ENCODE data around the gene SPRYD3.

DNA sequence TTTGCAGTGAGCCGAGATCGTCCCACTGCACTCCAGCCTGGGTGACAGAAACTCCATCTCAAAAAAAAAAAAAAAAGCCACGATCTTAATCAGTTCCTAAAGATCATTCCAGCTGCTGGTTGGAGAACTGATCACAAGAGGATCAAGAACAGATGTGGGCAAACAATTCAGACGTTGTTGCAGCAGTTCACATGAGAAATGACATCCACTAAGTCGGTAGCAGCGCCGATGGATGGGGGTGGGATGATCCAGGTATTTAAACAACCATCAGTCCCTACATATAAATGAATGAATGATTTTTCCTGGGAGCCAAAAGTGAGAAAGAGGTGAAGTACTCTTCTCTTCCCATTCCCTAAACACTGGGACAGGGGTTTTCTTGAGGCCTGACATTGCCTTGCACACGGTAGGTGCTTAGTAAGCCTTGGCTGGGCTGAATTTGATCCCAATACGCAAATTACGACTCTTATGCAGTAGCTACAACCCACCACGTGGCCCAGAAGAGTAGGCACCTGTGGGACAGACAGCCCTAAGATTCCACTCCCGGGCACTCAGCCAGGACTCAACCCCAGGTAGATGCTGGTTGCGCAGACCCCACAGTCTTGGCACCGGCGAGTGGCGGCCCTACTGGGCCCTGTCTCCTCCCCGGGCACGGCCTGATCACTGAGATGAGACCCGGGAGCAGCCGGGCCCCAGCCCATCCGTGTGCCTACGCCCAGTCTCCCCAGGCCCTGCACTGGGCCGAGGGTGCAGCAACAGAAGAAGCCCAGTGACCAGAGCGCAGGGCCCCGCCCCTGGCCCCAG is 565 bp downstream of the SPRYD3 start:
- TF ChIP-seq ZNF331 (CRISPR knock-in tag; IDR thresholded peaks at IDR 0.05; ENCODE audit: low read depth) (no peak), CREB1 (CRISPR knock-in tag; IDR thresholded peaks at IDR 0.05; ENCODE audit: low read depth) (no peak), POLR2AphosphoS5 (IDR thresholded peaks at IDR 0.05; ENCODE audit: low read depth) (no peak), REST (IDR thresholded peaks at IDR 0.05; ENCODE audit: unreplicated experiment) (no peak), NANOG (IDR thresholded peaks at IDR 0.05; ENCODE audit: borderline replicate concordance) (no peak), JUNB (IDR thresholded peaks at IDR 0.05; ENCODE audit: unreplicated experiment) (no peak)
- TF ChIP-seq, protein P1, sequence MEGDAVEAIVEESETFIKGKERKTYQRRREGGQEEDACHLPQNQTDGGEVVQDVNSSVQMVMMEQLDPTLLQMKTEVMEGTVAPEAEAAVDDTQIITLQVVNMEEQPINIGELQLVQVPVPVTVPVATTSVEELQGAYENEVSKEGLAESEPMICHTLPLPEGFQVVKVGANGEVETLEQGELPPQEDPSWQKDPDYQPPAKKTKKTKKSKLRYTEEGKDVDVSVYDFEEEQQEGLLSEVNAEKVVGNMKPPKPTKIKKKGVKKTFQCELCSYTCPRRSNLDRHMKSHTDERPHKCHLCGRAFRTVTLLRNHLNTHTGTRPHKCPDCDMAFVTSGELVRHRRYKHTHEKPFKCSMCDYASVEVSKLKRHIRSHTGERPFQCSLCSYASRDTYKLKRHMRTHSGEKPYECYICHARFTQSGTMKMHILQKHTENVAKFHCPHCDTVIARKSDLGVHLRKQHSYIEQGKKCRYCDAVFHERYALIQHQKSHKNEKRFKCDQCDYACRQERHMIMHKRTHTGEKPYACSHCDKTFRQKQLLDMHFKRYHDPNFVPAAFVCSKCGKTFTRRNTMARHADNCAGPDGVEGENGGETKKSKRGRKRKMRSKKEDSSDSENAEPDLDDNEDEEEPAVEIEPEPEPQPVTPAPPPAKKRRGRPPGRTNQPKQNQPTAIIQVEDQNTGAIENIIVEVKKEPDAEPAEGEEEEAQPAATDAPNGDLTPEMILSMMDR (conservative IDR thresholded peaks at IDR 0.05; ENCODE audit: low read depth in 2 of 2): no peak
- TF ChIP-seq, protein P2, sequence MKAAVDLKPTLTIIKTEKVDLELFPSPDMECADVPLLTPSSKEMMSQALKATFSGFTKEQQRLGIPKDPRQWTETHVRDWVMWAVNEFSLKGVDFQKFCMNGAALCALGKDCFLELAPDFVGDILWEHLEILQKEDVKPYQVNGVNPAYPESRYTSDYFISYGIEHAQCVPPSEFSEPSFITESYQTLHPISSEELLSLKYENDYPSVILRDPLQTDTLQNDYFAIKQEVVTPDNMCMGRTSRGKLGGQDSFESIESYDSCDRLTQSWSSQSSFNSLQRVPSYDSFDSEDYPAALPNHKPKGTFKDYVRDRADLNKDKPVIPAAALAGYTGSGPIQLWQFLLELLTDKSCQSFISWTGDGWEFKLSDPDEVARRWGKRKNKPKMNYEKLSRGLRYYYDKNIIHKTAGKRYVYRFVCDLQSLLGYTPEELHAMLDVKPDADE (IDR thresholded peaks at IDR 0.05): no peak

Measured in GM23338 (cell line).